Activated CD4-positive, CD25-positive, alpha-beta regulatory T cell treated with anti-CD3 and anti-CD28 coated beads, Interleukin-2, amount 50 U/mL, for 72 hours (primary cell): Measurements from ENCODE around the gene ARHGAP20.
"Not testable (repeated sequence)": the region's sequence is repeated elsewhere in the genome, so short reads cannot be mapped to it uniquely, and the experiment has no call there.

Source experiments
- DNase-seq: peaks from one replicate; pipeline ENCODE4 v3.0.0; 2021

ARHGAP20 gene

GRCh38 chr11:110713449-110713776, 1.2 kb upstream of the ARHGAP20 start:
- no peak for DNase-seq

DNA sequence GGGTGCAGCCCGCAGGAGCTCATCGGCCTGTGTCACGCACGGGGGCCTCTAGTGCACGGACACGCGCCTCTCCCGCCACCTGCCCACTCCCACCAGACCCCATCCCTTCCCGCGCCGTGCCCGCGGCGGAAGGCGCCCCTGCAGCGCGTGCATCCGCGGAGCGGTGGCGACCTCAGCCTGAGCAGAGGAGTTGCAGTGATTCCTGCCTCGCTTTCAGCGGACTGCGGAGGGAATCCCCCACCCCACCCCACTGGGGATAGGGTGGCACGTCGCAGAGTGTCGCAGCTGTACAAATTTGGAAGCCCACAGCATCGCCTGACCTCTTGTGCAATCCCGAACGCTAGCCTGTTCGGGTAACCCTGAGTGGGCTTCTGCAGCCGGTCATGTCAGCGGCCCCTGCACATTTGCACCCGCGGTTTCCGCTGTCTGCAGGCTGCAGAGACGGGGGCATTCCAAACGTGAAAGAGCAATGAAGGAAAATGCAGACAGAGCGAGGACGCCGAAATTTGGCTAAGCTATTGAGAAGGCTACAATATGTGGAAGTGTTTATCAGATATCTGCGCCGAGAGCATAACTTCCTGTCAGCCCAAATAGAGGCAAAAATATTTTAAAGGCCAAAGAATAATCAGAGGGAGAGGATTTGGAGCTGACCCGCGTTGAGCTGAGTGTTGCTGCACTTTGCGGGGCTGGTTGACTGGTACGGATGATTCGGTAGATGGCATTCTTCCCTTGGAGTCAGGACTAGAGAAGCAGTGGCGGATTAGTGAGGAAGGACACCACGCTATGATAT, 617 bp upstream of the ARHGAP20 start:
- no peak for DNase-seq

- DNase-seq = no peak
Measured at GRCh38 chr11:110711448-110711775, 825 bp downstream of the ARHGAP20 start.

- DNase-seq = no peak
Measured at GRCh38 chr11:110710628-110711381, 1.4 kb downstream of the ARHGAP20 start.

GRCh38 chr11:110704210-110704864, 7.9 kb downstream of the ARHGAP20 start:
- DNase-seq = no peak

GRCh38 chr11:110691926-110692325, 20.3 kb downstream of the ARHGAP20 start:
- DNase-seq = no peak

- DNase-seq = no peak
Measured at GRCh38 chr11:110689306-110689705, 22.9 kb downstream of the ARHGAP20 start.

DNA sequence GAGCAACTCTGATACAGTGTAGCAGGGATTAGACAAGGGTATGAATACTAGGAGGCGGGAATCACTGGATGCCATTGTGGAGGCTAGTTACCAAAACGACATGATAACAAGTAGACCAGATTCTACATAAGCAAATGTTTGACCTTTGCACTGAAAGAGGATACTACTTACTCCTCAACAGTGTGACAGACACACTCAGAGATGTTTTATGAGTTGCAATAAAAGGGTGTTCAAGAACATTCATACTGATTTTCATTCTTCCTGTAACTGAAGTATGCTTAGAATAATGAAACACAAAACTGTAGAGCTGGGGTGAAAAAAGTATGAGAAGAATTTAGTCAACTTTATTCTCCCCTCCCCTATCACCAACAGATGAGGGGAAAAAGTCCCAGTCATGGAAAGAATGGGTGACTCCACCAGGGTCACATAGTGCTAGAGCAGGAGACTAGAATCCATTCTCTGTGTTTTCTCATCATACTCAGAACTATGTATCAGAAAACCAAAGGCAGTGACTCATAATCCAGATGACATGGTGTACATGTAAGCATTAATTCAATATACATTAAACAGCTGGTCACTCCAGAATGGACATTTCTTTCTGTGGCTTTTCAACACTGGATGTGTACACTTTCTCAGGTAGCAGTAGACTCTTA, 32.8 kb downstream of the ARHGAP20 start:
- DNase-seq = no peak

DNA sequence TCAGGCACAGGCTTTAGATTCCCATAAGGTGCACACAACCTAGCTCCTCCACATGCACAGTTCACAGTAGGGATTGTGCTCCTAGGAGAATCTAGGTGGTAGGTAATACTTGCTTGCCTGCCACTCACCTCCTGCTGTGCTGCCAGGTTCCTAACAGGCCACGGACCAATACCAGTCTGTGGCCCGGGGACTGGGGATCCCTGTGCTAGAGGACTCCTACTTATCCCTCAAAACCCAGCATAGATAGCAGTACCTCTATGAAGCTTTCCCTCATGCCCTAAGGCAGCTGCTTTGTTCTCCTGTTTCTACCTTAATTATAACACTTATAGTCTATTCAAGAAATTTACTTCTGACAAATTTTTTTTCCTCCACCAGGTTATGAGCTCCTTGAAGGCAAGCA, 36.7 kb downstream of the ARHGAP20 start:
- no peak for DNase-seq

DNA sequence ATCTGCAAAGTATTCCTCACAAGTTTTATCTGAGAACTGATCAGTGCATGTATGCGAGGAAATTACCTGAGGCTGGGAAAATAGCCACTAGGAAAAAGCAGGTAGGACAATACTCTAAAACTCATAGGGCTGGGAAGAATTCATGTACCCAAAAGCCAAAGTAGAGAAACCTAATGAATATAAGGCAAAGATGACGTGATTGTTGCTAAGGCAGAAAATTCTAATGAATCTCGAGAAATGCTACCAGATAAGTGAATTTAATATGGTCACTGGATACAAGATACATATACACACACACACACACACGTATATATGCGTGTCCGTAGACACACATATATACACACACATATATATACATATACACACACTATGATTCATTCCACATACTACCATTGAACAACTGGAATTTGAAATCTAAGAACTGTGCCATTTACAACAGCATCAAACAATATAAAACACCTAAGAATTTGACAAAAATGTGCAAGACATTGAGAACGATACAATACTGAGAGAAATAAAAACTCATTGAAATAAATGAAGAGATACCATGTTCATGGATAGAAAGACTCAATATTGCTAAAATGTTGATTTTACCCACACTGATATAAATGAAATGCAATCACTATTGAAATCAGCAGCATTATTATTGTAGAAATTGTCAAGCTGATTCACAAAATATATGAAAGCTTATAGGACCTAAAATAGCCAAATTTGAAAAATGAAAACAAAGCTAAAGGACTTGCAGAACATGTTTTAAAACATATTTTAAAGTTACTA, 46.4 kb downstream of the ARHGAP20 start:
- DNase-seq = no peak

DNA sequence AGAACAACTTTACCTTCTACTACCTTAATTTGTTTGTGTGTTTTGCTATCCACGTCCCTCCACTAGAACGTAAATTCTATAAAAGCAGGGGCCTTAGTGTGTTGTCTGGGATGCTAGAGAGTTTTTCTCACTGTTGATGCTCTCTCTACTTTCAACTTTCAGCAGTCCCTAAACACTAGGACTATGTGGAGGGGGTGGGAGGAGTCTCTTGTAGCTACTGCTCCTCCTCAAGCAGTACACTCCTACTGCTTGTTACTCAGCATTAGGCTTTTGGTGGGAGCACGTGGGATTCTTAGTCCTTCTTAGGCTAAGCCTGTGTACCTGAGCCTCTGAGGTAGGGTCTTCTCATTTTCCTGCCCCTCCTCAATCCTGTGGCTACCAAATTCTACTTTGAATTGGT, 56.3 kb downstream of the ARHGAP20 start:
- DNase-seq = no peak

GRCh38 chr11:110654456-110654855, 57.8 kb downstream of the ARHGAP20 start:
- no peak for DNase-seq

DNA sequence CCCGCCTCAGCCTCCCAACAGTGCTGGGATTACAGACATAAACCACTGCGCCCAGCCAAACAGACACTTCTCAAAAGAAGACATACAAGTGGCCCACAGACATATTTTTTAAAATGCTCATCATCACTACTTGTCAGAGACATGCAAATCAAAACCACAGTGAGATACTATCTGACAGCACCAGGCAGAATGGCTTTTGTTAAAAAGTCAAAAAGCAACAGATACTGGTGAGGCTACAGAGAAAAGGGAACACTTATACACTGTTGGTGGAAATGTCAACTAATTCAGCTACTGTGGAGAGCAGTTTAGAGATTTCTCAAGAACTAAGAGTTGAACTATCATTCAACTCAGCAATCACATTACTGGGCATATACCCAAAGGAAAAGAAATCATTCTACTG, 67.0 kb downstream of the ARHGAP20 start:
- DNase-seq = no peak

- no peak for DNase-seq
Measured at GRCh38 chr11:110634370-110634769, 77.9 kb downstream of the ARHGAP20 start.

DNA sequence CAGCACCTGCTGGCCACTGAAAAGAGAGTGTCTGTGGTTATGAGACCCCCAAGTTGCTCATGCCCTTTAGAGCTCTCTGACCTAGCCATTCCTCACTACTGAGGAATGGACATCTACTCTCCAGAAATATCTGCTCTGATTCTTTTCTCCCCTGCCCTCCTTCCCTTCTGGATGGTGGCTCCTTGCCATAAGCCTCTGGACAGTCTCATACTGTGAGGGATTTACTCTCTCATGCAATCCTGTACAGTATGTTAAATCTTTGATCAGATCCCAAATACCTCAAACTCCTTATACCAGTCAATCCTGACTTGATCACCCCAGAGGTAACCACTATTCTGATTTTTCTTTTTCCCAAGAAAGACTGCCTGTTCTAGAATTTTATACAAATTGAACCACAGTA, 80.7 kb downstream of the ARHGAP20 start:
- no peak for DNase-seq

GRCh38 chr11:110629594-110629993, 82.6 kb downstream of the ARHGAP20 start:
- no peak for DNase-seq

GRCh38 chr11:110621826-110622225, 90.4 kb downstream of the ARHGAP20 start:
- DNase-seq = no peak

DNA sequence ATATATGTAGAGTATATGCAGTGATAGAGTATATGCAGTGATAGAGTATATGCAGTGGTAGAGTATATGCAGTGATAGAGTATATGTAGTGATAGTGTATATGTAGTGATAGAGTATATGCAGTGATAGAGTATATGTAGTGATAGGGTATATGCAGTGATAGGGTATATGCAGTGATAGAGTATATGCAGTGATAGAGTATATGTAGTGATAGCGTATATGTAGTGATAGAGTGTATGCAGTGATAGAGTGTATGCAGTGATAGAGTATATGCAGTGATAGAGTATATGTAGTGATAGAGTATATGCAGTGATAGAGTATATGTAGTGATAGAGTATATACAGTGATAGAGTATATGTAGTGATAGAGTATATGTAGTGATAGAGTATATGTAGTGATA, 92.9 kb downstream of the ARHGAP20 start:
- DNase-seq = not testable (repeated sequence)

DNA sequence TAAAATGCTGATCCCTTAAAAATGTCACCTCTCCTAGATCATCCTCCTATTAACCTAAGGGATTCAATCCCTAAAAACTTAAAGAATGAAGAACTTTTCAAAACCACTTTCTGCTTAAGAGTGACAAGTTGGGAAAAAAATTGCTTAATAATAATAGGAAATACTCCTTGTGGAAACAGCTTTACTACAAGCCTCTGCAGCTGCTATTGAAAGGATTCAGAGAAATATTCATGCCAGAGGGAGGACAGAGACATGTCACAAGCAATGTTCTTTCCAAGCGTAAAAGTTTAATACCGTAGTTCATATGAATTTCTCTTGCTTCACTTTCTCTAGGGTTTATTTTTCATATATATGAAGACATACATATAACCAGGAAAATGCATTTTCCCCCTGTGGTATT, 98.2 kb downstream of the ARHGAP20 start:
- DNase-seq = no peak

DNA sequence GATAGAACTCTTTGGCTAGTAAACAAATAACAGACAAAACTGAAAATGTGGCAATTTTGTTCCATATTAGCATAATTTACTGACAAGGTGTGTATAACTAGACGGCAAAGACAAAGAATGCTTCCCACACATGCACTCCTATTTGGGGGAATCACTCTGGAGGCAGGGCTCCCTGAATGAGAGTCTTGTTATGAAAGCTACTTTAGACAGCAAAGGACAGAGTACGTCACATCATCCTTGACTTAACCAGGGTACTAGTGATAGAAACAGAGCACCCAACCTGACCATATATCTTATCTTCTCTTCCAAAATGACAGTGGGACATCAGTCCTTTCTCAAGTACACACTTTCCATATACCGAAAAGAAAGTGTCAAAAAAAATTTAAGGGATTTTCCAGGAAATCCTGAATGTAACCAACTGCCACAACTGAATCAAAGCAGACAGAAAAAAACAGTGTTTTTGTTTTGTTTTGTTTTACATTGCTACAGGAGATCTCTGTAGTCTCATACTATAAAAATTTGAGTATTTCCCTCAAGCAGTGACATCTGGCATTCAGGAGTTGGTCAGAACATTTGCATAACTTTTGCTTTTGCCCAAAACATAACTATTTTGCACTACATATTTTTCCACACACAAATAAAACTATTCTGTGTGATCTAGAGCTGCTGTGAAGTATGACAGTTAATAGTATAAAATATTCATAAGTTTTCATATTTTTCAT, 98.9 kb downstream of the ARHGAP20 start:
- no peak for DNase-seq

DNA sequence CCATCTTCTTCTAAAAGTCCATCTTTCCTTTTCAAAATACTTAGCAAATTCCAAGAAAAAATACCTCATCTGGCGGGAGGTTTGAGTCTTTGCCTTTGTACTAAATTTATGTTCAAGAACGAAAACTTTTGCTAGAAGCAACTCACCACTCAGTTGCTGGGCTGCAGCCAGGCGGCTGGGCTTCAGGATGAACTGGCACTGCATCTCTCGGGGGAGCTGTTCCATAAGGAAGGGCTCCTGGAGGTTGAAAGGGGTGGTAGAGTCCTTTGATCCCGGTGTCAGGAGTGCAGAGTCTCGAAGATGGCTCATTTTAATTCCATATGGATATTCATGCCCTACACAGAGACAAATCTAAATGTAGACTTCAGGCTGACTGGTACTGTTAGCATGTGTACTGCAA, 105.8 kb downstream of the ARHGAP20 start:
- DNase-seq = no peak

GRCh38 chr11:110601936-110602335, 110.3 kb downstream of the ARHGAP20 start:
- no peak for DNase-seq
